ENCODE results near the gene COL2A1.

- TF ChIP-seq EZH2 (IDR thresholded peaks at IDR 0.05; ENCODE audit: insufficient read depth, poor library complexity, severe bottlenecking) = no peak
- TF ChIP-seq EZH2phosphoT487 (IDR thresholded peaks at IDR 0.05; ENCODE audit: insufficient read depth, low read depth) = no peak
These were observed 15.5 kb upstream of the COL2A1 start for GRCh38 chr12:48019639-48020265.
